ENCODE data around the gene TRIM46. TPM values are rescaled to one million over a fixed set of nuclear protein-coding genes. Genes with fewer than 3 reads are reported as not detected.

TRIM46 gene, protein sequence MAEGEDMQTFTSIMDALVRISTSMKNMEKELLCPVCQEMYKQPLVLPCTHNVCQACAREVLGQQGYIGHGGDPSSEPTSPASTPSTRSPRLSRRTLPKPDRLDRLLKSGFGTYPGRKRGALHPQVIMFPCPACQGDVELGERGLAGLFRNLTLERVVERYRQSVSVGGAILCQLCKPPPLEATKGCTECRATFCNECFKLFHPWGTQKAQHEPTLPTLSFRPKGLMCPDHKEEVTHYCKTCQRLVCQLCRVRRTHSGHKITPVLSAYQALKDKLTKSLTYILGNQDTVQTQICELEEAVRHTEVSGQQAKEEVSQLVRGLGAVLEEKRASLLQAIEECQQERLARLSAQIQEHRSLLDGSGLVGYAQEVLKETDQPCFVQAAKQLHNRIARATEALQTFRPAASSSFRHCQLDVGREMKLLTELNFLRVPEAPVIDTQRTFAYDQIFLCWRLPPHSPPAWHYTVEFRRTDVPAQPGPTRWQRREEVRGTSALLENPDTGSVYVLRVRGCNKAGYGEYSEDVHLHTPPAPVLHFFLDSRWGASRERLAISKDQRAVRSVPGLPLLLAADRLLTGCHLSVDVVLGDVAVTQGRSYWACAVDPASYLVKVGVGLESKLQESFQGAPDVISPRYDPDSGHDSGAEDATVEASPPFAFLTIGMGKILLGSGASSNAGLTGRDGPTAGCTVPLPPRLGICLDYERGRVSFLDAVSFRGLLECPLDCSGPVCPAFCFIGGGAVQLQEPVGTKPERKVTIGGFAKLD
- 25.0 TPM for polyA plus RNA-seq (2012; ENCODE audit: insufficient read depth, insufficient read length, low read depth)

DNA sequence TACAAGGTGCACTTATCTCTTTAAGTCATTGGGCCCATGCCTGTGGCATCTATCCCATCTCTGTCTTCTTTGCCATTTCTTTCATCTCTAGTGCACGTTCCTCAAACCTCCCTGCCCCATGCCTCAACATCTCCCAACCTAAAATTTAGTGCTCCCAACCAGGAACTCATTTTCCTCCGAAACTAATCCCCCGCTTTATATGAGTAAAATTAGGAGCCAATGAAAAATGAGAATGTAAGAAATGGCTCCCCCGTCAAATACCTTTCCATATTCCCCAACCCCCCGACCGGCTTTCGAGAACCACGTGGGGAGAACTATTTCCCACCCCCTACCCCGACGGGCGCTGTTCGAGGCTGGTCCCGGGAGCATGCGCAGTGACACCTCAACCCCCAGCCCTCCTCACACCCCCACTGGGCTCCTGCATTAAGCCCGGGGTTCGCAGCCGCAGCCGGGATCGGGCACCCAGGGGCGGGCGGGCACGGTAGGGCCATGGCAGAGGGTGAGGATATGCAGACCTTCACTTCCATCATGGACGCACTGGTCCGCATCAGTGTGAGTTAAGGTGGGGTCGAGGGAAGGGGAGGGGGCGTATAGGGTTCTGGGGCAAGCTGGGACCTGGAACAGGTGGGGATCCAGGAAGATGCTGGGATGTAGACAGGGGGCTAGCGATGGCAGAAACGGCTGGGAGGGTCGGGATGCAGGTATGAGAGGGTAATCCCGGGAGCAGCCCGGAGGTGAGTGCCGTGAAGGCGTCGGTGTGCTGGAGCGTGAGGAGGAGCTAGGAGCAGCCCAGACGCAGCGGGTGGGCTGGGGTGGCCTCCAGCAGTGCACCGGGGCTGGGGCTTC lies at the start of gene TRIM46:
Gene TRIM46, plus strand, starts transcription at position 372 of the 846 bp plus-strand sequence. Its CDS starts 118 bp downstream, at position 490.
- Histone ChIP-seq H3K4me3 (ENCODE audit: low read depth, low read length) (peak within 1 kb of the TSS; percentile 90), H3K36me3 (peaks cover 19% of the 10 kb centered on the region), H3K4me1 (peaks cover 14% of the 10 kb centered on the region), H3K9me3 (no peaks in the 10 kb centered on the region), H3K27me3 (no peaks in the 10 kb centered on the region)
- DNase-seq, result peak; percentile 64
- TF ChIP-seq, protein P1, sequence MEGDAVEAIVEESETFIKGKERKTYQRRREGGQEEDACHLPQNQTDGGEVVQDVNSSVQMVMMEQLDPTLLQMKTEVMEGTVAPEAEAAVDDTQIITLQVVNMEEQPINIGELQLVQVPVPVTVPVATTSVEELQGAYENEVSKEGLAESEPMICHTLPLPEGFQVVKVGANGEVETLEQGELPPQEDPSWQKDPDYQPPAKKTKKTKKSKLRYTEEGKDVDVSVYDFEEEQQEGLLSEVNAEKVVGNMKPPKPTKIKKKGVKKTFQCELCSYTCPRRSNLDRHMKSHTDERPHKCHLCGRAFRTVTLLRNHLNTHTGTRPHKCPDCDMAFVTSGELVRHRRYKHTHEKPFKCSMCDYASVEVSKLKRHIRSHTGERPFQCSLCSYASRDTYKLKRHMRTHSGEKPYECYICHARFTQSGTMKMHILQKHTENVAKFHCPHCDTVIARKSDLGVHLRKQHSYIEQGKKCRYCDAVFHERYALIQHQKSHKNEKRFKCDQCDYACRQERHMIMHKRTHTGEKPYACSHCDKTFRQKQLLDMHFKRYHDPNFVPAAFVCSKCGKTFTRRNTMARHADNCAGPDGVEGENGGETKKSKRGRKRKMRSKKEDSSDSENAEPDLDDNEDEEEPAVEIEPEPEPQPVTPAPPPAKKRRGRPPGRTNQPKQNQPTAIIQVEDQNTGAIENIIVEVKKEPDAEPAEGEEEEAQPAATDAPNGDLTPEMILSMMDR (IDR thresholded peaks at IDR 0.05; ENCODE audit: low read depth, low read length), result no peak

DNA sequence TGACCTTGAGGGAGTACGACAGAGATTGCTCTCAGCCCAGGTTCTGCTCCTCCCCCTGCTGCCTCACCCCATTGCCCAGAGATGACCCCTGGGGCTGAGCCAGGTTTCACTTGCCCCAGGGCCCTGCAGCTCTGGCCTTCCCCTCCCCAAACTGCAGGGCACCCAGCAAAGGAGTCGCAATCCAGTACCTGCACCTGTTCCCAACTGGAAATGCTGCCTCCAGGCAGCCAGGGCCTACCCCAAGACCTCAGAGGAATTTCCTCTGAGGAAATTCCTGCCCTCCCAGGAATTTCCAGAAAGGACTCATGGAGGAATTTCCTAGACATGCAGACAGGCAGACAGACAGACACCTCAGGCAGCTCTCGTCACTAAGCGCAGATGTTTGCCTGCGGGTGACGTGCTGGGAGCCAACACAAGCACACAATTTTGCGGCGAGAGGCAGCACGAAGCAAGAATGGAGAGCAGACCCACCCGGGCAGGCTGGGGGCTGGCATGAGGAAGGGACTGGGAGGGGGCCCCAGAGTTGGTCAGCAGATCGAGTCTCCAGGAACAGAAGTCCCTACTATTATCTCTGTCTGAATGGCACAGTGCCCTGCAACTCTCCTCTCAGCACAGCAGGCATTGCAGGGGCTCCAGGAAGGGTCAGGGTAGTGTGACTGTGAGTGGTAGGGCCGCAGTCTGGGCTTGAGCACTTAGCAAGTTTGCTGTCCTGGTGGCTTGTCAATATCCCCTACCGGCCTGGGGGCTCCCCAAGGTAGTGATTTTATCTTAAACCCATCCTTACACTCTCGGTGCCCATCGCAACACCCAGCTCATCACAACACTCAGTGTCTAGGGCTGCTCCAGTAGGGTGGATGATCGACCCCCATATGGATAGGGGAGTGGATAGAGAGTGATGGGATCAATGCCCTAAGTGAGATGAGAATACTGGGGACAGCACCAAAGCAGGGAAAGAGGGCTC lies 48.9 kb upstream of the TRIM46 start:
- DNase-seq, result no peak
- H3K27me3 ChIP-seq, result no peaks in the 10 kb centered on the region
- H3K9me3 ChIP-seq, result peaks cover 2% of the 10 kb centered on the region; the same call in 1 of the 2 replicates
- H3K4me3 ChIP-seq (ENCODE audit: low read depth, low read length), result no peak overlapping the region
- H3K4me1 ChIP-seq, result peaks cover 29% of the 10 kb centered on the region
- H3K36me3 ChIP-seq, result no peaks in the 10 kb centered on the region
- TF ChIP-seq, protein P1 (IDR thresholded peaks at IDR 0.05; ENCODE audit: low read depth, low read length), result no peak

DNA sequence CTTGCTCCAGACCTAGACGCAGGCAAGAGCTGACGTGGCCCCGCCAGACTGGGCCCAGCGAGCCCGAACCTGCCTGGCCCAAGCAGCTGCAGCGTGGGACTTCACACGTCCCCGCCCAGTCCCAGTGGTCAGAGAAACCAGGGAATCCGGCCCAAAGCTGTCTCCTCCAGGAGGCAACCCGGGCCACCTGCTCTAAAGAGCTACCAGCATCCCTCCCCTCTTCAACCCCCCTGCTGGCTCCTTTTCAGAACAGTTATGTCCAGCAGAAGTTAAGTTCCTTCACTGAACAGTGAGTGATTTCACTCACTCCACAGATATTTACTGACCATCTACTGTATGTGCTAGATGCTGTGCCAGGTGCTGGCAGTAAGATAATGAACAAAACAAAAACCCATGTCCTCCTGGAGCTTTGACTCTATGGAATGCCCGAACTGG lies 48.1 kb upstream of the TRIM46 start:
- Histone ChIP-seq H3K4me3 (ENCODE audit: low read depth, low read length) (no peak overlapping the region), H3K36me3 (no peaks in the 10 kb centered on the region), H3K27me3 (no peaks in the 10 kb centered on the region), H3K4me1 (peaks cover 32% of the 10 kb centered on the region), H3K9me3 (peaks cover 2% of the 10 kb centered on the region; the same call in 1 of the 2 replicates)
- no peak for DNase-seq
- TF ChIP-seq, protein P1 (IDR thresholded peaks at IDR 0.05; ENCODE audit: low read depth, low read length), result no peak

DNA sequence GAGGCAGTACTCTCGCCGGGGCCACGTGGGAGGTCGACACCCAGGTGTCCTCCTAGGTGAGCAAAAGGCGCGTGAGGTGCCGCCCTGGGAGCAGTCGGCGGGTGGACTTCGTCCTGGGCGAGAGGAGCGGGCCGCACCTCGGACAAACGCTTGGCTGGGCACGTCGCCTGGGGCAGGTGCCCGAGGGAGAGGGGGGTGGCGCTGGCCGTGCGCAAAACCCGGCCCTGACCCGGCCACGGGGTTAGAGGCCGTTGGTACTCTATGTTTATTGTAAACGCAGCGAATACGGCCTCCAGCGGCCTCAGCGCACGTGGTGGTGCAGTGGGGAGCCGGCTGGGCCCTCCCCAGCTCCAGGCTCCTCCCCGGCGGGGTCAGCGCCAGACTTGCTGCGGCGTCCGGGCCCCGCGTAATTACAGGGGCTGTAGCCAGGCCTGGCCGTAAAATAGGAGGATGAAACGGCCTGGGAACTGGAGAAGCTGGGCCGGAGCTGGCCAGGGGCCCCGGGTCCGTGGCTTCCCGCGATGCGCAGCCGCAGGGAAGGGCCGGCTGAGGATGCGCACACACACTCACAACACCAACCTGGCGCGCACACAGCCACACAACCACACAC lies 47.6 kb upstream of the TRIM46 start:
- TF ChIP-seq, protein P1 (IDR thresholded peaks at IDR 0.05; ENCODE audit: low read depth, low read length), result no peak
- H3K9me3 ChIP-seq, result peaks cover 2% of the 10 kb centered on the region; the same call in 1 of the 2 replicates
- no peak overlapping the region for H3K4me3 ChIP-seq (ENCODE audit: low read depth, low read length)
- no peaks in the 10 kb centered on the region for H3K36me3 ChIP-seq
- no peaks in the 10 kb centered on the region for H3K27me3 ChIP-seq
- peaks cover 32% of the 10 kb centered on the region for H3K4me1 ChIP-seq
- no peak for DNase-seq

Data from BE2C (cell line).